Measurements from ENCODE around the gene ASS1. TPM values are rescaled to one million over a fixed set of nuclear protein-coding genes. Genes with fewer than 3 reads are reported as not detected.

The ASS1 gene
- total and polyA plus RNA-seq, 2 donors (not counting 1 experiment from before 2014, with no cell fraction given): 0.30 to 0.44 TPM

- H3K4me1 Mint-ChIP-seq: no peaks in the 10 kb centered on the region
Observed at GRCh38 chr9:130473009-130473408, 28.2 kb downstream of the ASS1 start.

GRCh38 chr9:130473566-130473965, 28.8 kb downstream of the ASS1 start:
- ATAC-seq (ENCODE audit: low read depth) (no peak), DNase-seq (no peak)
- Mint-ChIP-seq H3K9me3 (ENCODE audit: insufficient read depth) (no peaks in the 10 kb centered on the region), H3K4me1 (no peaks in the 10 kb centered on the region), H3K27ac (no peak overlapping the region), H3K4me3 (no peak overlapping the region), H3K27me3 (peaks cover 18% of the 10 kb centered on the region)
- Histone ChIP-seq H2AFZ (ENCODE audit: insufficient read depth, low read depth, low read length, poor library complexity, severe bottlenecking) (no peak overlapping the region), H4K20me1 (ENCODE audit: control insufficient read depth, insufficient read depth, low read length, poor library complexity, severe bottlenecking) (no peaks in the 10 kb centered on the region), H3K9me3 (ENCODE audit: control extremely low read depth in 1 of 3, control insufficient read depth in 2 of 3, insufficient read depth in 1 of 3, low read length in 2 of 3) (no peaks in the 10 kb centered on the region), H3K36me3 (replicated peaks in 1 of 2; ENCODE audit: control extremely low read depth in 1 of 2, control insufficient read depth in 1 of 2, extremely low read depth in 1 of 2, insufficient read depth in 2 of 2, low read length in 1 of 2) (no peaks in the 10 kb centered on the region), H3K4me2 (replicated peaks; ENCODE audit: low read depth, low read length, poor library complexity, severe bottlenecking) (no peak overlapping the region), H3K79me2 (ENCODE audit: control insufficient read depth, insufficient read depth, low read length) (no peaks in the 10 kb centered on the region), H3K9ac (ENCODE audit: low read length) (no peak overlapping the region), H3K4me1 (ENCODE audit: control insufficient read depth in 2 of 2, insufficient read depth in 2 of 2, low read length in 2 of 2) (no peaks in the 10 kb centered on the region), H3K27ac (ENCODE audit: low read length in 2 of 2) (no peak overlapping the region), H3K4me3 (ENCODE audit: control extremely low read depth in 1 of 5, extremely low read depth in 1 of 5, insufficient read depth in 1 of 5, low read depth in 2 of 5, low read length in 4 of 5) (no peak overlapping the region), H3K27me3 (replicated peaks in 1 of 4; ENCODE audit: control extremely low read depth in 1 of 4, control insufficient read depth in 3 of 4, insufficient read depth in 4 of 4, low read length in 3 of 4) (peaks cover 0 to 18% (median 4%) of the 10 kb centered on the region in 4 experiments)
- no peak for TF ChIP-seq CTCF (IDR thresholded peaks at IDR 0.05)
- TF ChIP-seq EZH2 (IDR thresholded peaks at IDR 0.05; ENCODE audit: borderline replicate concordance, insufficient read depth, low read depth, low read length, poor library complexity, severe bottlenecking): no peak
- 67% methylated on average over 11 of the region's 13 CpGs for WGBS (ENCODE audit: insufficient coverage)
- CTCF ChIA-PET: no interaction called here
- intact Hi-C loops (cut with micrococcal nuclease): no loop called here
- POLR2A ChIA-PET: no interaction called here

More at GRCh38 chr9:130473009-130473408, 28.2 kb downstream of the ASS1 start:
- Mint-ChIP-seq H3K27ac (no peak overlapping the region), H3K9me3 (ENCODE audit: insufficient read depth) (no peaks in the 10 kb centered on the region), H3K27me3 (peaks cover 18% of the 10 kb centered on the region), H3K4me3 (no peak overlapping the region)
- intact Hi-C loops (cut with micrococcal nuclease): no loop called here
- H3K9me3 ChIP-seq (ENCODE audit: control extremely low read depth in 1 of 3, control insufficient read depth in 2 of 3, insufficient read depth in 1 of 3, low read length in 2 of 3): no peaks in the 10 kb centered on the region
- H3K4me1 ChIP-seq (ENCODE audit: control insufficient read depth in 2 of 2, insufficient read depth in 2 of 2, low read length in 2 of 2): no peaks in the 10 kb centered on the region
- no peaks in the 10 kb centered on the region for H4K20me1 ChIP-seq (ENCODE audit: control insufficient read depth, insufficient read depth, low read length, poor library complexity, severe bottlenecking)
- H3K36me3 ChIP-seq (replicated peaks in 1 of 2; ENCODE audit: control extremely low read depth in 1 of 2, control insufficient read depth in 1 of 2, extremely low read depth in 1 of 2, insufficient read depth in 2 of 2, low read length in 1 of 2): no peaks in the 10 kb centered on the region
- H3K9ac ChIP-seq (ENCODE audit: low read length): no peak overlapping the region
- DNase-seq: no peak
- H3K4me2 ChIP-seq (replicated peaks; ENCODE audit: low read depth, low read length, poor library complexity, severe bottlenecking): no peak overlapping the region
- TF ChIP-seq CTCF (IDR thresholded peaks at IDR 0.05) (no peak), EZH2 (IDR thresholded peaks at IDR 0.05; ENCODE audit: borderline replicate concordance, insufficient read depth, low read depth, low read length, poor library complexity, severe bottlenecking) (no peak)
- H3K27me3 ChIP-seq (replicated peaks in 1 of 4; ENCODE audit: control extremely low read depth in 1 of 4, control insufficient read depth in 3 of 4, insufficient read depth in 4 of 4, low read length in 3 of 4): peaks cover 0 to 20% (median 4%) of the 10 kb centered on the region in 4 experiments
- H3K27ac ChIP-seq (ENCODE audit: low read length in 2 of 2): no peak overlapping the region
- POLR2A ChIA-PET: no interaction called here
- WGBS (ENCODE audit: insufficient coverage): 82% methylated on average over 5 of the region's 6 CpGs
- no peak overlapping the region for H2AFZ ChIP-seq (ENCODE audit: insufficient read depth, low read depth, low read length, poor library complexity, severe bottlenecking)
- H3K4me3 ChIP-seq (ENCODE audit: control extremely low read depth in 1 of 5, extremely low read depth in 1 of 5, insufficient read depth in 1 of 5, low read depth in 2 of 5, low read length in 4 of 5): no peak overlapping the region
- H3K79me2 ChIP-seq (ENCODE audit: control insufficient read depth, insufficient read depth, low read length): no peaks in the 10 kb centered on the region
- CTCF ChIA-PET: no interaction called here
- ATAC-seq (ENCODE audit: low read depth): no peak
